Mammary epithelial cell (primary cell): Measurements from ENCODE around the gene NID1.

Experiments
- EZH2 ChIP-seq: IDR thresholded peaks from 2 replicates; pipeline ENCODE4 v1.6.1; 2012; ENCODE audit warnings: low read length, inconsistent platforms, borderline replicate concordance
- TF ChIP-seq, protein P1 (sequence below), 2 donors: IDR thresholded peaks in 1 of 2; conservative IDR thresholded peaks in 1 of 2; 2 replicates each; pipeline ENCODE4 v1.5.1; 2011 to 2012; ENCODE audit warnings: inconsistent platforms in 2 of 2, low read length in 2 of 2, mild to moderate bottlenecking in 2 of 2, control low read depth in 1 of 2, low read depth in 1 of 2; ENCODE audit not compliant: insufficient read depth in 1 of 2; ENCODE audit errors: extremely low read depth in 1 of 2

DNA sequence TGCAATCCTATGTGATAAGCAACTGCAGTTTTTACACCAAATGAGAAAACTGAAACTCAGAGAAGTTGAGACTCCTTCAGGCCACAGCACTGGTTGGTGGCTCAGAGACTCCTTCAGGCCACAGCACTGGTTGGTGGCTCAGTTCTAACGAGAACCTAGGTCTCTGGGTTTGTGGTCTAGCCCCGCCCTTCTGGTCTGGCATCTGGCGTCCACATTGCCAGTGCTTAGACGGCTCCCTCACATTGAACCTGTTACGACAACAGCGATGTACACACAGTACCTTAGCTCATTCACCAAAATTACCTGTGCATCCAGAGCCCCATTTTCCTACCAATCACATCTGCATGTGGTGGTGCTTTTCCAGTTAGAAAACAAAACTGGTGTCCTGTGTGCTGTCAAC lies 66.1 kb downstream of the NID1 start:
- TF ChIP-seq, protein P1, sequence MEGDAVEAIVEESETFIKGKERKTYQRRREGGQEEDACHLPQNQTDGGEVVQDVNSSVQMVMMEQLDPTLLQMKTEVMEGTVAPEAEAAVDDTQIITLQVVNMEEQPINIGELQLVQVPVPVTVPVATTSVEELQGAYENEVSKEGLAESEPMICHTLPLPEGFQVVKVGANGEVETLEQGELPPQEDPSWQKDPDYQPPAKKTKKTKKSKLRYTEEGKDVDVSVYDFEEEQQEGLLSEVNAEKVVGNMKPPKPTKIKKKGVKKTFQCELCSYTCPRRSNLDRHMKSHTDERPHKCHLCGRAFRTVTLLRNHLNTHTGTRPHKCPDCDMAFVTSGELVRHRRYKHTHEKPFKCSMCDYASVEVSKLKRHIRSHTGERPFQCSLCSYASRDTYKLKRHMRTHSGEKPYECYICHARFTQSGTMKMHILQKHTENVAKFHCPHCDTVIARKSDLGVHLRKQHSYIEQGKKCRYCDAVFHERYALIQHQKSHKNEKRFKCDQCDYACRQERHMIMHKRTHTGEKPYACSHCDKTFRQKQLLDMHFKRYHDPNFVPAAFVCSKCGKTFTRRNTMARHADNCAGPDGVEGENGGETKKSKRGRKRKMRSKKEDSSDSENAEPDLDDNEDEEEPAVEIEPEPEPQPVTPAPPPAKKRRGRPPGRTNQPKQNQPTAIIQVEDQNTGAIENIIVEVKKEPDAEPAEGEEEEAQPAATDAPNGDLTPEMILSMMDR (conservative IDR thresholded peaks at IDR 0.05 in 1 of 2, IDR thresholded peaks at IDR 0.05 in 1 of 2; ENCODE audit: extremely low read depth in 1 of 2, insufficient read depth in 1 of 2, low read depth in 1 of 2, low read length in 2 of 2), result no peak
- TF ChIP-seq EZH2, result no peak
